GM21515 (cell line): ENCODE data around the gene KLB.

Experiments
- ATAC-seq: cut with Tn5 transposase; IDR thresholded peaks from one replicate; pipeline ENCODE4 v1.9.1; 2021; ENCODE audit not compliant: unreplicated experiment

KLB gene

DNA sequence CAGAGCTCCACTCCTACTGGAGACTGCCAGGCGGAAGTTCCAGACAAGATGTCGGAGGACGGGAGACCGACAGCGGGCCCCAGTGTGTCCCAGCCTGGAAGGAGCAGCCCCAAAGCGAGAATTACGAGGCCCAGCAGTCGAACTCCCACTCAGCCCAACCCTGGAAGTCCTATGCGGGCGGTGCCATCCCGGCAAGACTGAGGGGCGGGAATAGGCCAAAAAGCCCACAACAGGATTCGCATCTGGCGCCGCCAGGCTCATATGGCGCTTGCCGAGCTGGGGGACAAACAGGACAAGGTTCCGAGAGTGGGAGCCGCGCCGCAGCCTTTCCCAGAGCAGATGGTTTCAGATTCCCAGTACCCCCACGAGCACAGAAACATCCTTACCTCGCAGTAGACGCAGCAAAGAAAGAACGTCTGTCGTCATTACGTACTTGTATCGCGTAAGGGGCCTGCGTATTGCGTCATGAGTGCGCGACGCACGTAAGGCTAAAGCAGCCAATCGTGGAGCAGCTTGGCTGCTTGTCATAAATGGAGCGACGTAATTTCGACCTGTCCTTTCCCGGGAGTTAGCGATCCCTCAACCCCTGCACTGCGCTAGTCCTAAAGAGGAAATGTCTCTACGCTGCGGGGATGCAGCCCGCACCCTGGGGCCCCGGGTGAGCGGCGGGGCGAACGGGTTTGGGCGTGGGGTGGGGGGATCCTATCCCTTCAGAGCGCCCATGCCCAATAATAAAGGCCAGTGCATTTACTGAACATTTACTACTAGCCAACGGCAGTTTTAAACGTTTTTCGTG lies 52.0 kb downstream of the KLB start, which contains the start of the genes LIAS and RPL9:
LIAS (plus strand) TSS at position 552 of the 796 bp plus-strand sequence; CDS start at position 614, 62 bp downstream.
RPL9 (minus strand) TSS at position 418 of the 796 bp plus-strand sequence. CDS start 483 bp downstream, outside the sequence.
- ATAC-seq = peak; percentile 81

DNA sequence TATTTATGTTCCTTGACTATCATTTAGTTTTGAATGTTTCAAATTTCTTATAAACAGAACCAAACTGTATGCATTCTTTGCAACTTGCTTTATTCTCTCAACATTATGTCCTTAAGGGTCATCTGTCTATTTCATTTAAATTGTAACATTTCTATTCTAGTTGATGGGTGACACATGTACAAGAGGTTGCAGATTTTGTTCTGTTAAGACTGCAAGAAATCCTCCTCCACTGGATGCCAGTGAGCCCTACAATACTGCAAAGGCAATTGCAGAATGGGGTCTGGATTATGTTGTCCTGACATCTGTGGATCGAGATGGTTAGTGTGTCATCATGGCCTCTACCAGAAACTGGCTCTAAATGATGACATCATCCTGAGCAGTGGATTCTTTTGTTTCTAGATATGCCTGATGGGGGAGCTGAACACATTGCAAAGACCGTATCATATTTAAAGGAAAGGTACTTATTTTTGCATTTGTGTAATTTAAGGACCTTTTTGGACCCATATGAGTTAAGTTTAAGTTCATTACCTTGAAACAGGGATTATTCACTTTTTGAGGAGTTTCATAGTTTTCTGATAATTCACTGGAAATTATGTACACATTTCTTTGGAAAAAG lies 58.3 kb downstream of the KLB start:
- ATAC-seq = no peak

DNA sequence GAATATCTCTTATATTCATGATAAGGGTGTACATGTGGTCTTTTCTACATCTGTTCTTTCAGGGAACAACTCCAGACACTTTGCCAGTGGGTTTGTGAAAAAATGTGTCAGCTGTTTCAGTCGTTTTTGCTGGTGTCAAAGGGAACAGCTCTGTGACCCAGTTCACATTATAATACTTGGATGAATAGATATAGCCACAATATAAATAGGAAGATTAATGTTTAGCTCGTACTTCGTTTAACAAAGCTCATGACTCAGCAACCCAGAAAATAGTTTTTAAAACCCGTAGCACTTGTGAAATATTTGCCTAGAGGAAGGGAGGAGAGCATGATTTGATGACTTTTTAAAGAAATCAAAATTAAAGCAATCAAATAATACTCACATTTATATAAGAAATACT lies 60.0 kb downstream of the KLB start:
- ATAC-seq = no peak

DNA sequence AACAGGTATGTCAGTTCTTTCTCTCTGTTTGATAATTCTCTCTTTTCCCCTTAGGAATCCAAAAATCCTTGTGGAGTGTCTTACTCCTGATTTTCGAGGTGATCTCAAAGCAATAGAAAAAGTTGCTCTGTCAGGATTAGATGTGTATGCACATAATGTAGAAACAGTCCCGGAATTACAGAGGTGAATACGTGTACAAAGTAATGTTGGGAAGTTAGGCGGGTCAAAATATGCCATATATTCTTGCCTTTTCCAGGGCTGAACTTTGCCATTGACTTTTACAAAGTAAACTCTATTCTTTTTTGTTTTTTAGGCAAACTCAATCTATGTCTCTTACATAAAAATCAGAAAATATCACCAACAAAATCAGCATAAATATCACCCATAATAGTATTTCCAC lies 60.7 kb downstream of the KLB start:
- ATAC-seq = no peak

DNA sequence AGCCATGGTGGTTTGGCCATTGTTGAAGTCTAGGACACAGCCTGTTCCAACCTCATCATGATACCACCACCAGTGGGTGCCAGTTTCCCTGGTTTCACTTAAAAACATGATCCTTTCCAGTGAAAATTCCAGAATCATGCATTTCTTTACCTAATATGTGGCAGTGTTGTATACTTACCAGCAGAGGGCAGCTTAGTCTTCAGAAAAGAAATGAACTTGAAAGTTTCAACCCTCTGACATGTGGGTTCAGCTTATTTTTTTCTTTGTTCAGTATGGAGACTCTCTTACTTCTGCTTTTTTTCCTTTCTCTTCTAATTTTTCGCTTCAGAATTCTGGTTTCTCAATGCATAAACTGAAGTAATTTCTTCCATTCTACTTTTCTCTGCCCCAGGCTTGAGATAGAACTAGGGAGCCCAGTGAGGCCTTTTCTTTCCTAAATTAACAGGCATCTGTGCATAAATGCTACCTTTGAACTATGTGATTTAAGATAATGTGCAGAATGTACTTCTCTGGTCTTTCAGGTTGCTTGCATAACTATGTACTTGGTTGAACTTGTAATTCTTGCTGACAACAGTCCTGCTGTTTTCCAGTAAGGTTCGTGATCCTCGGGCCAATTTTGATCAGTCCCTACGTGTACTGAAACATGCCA lies 62.8 kb downstream of the KLB start:
- ATAC-seq = peak; percentile 75

DNA sequence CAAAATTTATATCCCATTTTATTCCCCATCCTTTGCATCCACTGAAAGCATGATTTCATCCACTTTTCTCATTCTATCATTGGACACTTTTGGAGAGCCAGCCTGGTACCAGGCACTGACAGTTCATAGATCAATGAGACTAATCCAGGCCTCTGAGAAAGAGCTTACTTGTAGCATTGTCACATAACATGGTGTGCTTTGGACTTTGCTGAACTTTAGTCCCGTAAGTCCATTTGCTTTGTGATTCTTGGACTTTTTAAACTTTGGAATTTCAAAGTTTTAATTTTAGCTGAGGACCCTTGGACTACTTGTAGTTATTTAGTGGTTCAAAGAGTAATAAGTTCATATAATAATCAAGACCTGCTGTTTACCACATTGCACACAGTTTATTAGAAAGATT lies 63.7 kb downstream of the KLB start:
- no peak for ATAC-seq

DNA sequence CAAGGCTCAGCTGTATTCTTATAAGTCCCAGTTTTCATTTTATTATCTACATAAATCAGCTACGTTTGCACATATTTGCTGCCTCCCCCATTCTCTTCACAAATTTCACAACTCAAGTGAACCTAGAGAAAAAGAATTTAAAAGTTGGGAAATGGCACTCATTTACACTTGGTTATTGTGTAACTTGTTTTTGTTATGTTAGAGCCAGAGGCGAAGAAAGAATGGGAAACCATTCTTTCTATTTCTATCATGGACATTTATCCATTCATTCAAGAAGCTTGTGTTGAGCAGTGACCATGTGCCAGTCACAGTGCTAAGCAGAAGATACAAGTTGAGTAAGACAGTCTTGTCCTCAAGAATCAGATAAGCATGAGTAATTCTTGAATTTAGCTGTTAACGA lies 65.7 kb downstream of the KLB start:
- ATAC-seq = no peak

DNA sequence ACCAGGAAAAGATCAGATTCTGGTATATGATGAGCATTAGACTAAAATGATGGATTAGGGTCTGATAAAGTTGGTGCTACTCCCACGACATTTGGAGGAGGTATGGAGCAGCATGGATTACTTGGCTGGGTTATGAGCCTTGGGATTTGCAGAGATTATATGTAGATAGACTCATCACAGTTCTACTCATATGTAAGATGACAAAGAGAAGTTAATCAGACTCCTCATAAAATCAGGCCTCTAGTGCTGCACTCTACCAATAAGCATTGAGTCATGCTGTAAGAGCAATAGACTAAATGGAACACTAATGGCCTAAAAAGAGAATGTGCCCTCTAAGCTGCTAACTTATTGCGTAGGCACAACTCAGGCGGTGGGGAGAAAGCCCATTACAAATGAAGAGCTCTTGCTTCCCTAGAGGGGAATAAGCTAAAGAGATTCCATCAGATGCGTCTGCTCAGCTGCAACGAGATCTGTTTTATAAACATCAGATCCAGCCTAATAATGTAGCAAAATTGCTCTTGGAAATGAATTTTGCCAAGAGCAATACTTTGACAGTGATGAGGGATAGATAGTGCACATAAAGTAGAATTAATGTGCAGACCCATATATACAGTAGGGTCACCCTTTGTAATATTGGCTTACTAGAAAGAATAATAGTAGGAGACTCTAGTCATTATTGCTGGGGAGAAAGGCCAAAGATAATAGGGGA lies 69.6 kb downstream of the KLB start:
- ATAC-seq = no peak

DNA sequence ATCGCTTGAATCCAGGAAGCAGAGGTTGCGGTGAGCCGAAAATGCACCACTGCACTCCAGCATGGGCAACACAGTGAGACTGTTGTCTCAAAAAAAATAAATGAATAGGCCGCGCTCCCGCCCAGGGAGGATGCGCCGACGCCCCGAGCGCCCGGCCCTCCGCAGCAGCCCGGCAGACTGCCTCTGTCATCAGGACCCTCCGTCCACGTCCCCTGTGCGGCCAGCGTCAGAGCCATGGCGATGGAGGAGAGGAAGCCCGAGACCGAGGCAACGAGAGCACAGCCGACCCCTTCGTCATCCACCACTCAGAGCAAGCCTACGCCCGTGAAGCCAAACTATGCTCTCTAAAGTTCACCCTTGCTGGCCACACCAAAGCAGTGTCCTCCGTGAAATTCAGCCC lies 73.5 kb downstream of the KLB start:
- no peak for ATAC-seq

DNA sequence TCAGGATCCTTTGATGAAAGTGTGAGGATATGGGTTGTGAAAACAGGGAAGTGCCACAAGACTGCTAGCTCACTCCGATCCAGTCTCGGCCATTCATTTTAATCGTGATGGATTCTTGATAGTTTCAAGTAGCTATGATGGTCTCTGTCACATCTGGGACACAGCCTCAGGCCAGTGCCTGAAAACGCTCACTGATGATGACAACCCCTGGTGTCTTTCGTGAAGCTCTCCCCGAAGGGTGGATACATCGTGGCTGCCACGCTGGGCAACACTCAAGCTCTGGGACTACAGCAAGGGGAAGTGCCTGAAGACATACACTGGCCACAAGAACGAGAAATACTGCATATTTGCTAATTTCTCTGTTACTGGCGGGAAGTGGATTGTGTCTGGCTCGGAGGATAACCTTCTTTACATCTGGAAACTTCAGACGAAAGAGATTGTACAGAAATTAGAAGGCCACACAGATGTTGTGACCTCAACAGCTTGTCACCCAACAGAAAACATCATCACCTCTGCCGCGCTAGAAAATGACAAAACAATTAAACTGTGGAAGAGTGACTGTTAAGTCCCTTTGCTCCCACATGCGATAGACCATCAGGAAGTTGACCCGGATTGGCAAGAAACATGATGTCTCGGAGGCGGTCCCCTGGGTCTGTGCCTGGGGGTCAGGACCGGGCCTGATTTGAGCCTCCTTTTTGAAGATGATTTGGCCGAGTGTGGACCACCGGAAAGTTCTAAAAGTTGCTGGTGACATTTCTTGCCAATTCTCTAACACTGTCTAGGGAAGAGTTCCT lies 74.4 kb downstream of the KLB start:
- no peak for ATAC-seq

DNA sequence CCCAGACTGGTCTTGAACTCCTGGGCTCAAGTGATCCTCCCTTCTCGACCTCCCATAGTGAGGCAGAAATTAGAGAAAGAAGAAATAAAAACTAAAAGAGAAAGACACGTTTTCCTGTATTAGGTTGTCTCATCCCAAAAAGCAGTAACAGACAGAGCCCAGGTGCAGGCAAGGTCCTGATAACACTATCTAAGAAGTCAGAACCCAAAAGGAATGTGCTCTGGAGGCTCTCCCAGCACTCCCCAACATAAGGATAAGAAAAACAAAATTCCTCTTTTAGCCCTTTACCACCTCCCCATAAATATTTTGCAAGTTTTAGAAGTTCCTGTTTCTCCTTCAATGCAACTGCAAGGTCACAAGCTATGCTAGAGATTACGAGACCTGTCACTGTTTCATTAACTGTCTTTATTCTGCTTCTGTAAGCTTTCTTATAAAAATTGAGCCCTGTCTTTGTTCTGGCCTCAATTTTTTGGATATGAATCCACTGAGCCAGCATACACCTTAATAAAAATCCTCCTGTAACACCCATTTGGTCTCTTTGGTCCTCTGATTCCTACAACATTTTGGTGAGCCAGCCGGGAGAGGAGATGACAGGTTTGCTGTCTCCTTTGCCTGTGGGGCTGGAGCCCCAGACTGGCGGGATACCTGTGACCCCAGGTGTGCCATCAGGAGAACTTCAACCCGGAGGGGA lies 78.0 kb downstream of the KLB start:
- ATAC-seq = no peak

DNA sequence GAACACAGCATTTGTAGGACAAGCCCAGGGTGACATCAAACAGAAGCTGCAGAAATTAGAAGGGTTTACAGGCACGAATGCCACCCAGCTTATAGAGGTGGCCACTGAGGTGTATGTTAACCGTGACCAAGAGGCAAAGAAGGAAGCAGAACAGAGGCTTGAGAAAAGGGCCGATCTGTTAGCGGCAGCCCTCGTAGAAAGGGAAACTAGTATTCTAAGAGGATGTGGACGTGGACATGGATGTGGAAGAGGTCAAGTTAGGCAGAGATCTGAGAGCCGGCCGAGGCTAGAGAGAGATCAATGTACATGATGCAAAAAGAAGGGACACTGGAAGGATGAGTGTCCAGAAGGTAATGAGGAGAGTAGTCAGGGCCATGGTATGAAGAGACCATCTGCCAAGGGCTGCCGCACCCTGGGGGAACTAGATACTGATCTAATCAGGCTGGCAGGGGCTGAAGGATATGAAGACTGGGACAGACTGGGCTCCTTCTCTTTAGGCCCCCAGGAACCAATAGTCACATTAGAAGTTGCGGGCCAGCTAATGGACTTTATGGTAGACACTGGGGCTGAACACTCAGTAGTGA lies 79.6 kb downstream of the KLB start:
- ATAC-seq = no peak

DNA sequence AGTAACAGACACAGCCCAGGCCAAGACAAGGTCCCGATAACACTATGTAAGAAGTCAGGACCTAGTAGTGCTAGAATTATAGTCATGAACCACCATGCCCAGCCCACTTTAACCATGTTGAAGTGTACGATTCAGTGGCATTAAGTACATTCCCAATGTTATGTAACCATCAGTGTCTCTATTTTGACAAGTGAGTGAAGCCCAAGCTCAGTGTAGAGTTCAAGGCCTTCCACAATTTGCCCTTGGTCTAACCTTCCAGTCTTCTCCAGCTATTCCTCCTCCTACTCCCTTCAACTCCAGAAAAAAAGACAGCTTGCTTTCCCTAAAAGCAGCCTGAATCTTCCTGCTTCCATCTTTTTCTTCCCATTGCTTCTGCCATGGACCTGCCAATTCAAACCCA lies 83.6 kb downstream of the KLB start:
- no peak for ATAC-seq

DNA sequence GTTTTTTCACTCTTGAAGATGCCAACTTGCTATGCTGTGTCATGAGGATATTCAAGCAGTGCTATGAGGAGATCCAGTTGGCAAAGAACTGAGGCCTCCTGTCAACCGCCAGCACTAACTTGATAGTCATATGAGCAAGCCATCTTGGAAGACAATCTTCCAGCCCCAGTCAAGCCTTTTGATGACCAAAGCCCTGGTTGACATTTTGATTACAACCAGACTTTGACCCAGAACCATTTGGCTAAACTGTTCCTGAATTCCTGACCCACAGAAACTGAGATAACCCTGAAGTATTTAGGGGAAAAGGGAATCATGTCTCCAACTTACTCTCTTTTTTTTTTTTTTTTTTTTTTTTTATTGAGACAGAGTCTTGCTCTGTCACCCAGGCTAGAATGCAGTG lies 87.6 kb downstream of the KLB start:
- no peak for ATAC-seq

DNA sequence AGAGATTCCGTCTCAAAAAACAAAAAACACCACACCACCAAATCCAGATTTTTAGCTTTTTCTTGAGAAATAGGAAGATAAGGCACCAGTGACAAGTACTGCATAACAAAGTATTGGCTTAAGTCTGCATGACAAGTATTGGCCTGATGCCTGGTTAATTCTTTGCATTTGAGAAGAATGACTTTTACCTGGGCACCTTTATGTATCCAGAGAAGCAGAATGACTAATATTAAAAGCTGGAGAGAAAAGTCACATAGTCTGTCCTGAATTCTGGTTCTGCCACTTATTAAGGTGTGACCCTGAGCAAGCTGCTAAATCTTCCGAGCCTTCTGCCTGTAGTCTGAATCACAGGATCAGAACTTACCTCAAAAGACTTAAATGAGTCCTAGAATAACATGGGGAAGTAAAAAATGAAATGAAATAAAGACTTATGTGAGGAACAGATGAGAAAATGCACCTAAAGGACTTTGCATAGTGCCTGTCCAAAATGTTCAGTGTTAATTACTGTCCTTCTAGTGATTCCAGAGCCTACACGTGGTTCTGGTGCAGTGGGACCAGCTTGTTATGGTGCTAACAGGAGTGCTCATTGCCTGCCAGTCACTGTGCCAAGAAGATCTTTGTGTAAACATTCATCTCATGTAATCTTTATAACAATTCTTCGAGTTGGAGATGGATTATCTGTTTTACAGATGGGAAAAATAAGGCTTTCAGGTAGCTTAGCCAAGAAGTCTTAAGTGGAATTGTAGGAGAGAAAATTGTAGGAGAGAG lies 88.9 kb downstream of the KLB start:
- ATAC-seq = no peak

DNA sequence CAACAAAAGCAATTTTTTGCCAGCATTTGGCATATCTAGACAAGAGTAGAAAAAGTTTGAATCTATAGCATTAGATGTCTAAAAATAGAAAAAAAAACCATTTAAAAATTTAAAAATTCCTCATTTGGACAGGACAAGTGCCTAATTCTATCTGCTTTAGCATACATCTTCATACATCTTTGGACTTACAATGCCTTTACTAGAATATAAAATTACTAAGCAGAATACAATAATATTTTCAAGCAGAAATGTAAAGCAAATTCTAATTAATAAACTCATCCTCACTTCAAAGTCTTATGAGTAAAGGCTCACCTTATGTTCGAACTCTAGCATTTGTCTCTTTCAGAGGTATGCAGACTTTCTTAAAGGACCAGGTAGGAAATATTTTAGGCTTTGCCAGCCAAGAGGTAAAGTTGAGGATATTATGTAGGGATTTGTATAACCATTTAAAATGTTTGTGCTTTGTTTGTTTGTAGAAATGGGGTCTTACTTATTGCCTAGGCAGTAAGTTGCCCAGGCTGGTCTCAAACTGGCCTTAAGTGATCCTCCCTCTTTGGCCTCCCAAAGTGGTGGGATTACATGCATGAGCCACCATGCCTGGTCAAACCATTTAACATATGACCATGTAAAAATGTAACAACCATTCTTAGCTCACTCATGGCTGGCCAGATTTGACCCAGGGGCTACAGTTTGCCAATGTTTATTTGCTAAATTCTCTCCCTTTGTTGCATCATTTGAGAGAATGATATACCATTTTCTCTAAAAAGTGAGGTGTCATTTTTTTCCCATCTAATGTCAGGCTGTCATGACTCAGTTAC lies 91.4 kb downstream of the KLB start:
- ATAC-seq = no peak

DNA sequence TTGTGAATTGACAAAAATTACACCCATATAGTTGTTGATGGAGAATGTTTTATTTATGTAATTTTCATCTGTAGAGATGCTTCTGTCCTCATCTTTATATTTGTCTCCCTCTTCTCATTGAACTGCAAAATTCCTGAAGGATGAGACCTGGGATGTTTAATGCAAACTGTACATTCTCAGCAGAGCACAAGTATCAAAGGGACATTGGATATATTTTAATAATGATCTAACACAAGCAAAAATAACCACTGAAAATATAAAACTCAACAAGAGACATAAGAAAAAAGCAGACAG lies 91.9 kb downstream of the KLB start:
- ATAC-seq = no peak
